ENCODE data around the gene SNAPIN.

SNAPIN gene

GRCh38 chr1:153627715-153628626 lies 30.5 kb upstream of the SNAPIN start, which contains the start of gene S100A1:
TSS of gene S100A1 (plus strand) at chr1:153628434. CDS start at chr1:153630522, 2,088 bp downstream.
- H2BK120ac ChIP-seq (ENCODE audit: insufficient read depth, low read length, poor library complexity) = peak within 1 kb of the TSS; percentile 94
- H3K4me1 ChIP-seq (ENCODE audit: control insufficient read depth in 1 of 2, insufficient read depth in 2 of 2, low read length in 2 of 2) = peaks cover 25 to 27% of the 10 kb centered on the region in 2 experiments
- peak within 1 kb of the TSS; percentile 28 for H3K18ac ChIP-seq (ENCODE audit: low read length)
- DNase-seq = no peak
- H3K9ac ChIP-seq (ENCODE audit: low read length) = no peak within 1 kb of the TSS
- H2BK5ac ChIP-seq (ENCODE audit: low read depth, low read length, poor library complexity) = peak within 1 kb of the TSS; percentile 93
- H4K91ac ChIP-seq (ENCODE audit: low read depth, low read length) = peak within 1 kb of the TSS; percentile 92
- H3K4ac ChIP-seq (ENCODE audit: low read depth, low read length) = no peak within 1 kb of the TSS
- H2AFZ ChIP-seq (ENCODE audit: insufficient read depth, low read length, poor library complexity) = peak within 1 kb of the TSS; percentile 20
- H3K4me2 ChIP-seq (ENCODE audit: low read length) = peak within 1 kb of the TSS; percentile 76
- H3K9me3 ChIP-seq (ENCODE audit: insufficient read depth, low read depth, low read length) = no peaks in the 10 kb centered on the region
- H3K27ac ChIP-seq (ENCODE audit: low read depth, low read length) = peak within 1 kb of the TSS; percentile 94
- H3K23ac ChIP-seq (ENCODE audit: low read length) = no peak within 1 kb of the TSS
- H2BK12ac ChIP-seq (ENCODE audit: low read length) = peak within 1 kb of the TSS; percentile 46
- peaks cover 11% of the 10 kb centered on the region for H3K79me2 ChIP-seq (ENCODE audit: control insufficient read depth, insufficient read depth, low read length, poor library complexity)
- peaks cover 19% of the 10 kb centered on the region for H3K79me1 ChIP-seq (ENCODE audit: low read length)
- peaks cover 5 to 14% of the 10 kb centered on the region in 2 experiments for H3K36me3 ChIP-seq (ENCODE audit: control insufficient read depth in 1 of 2, insufficient read depth in 2 of 2, low read length in 2 of 2)
- WGBS (ENCODE audit: extremely low coverage, insufficient coverage, insufficient read length) = no CpG with 5 or more reads among the region's 10 CpGs
- peak within 1 kb of the TSS; percentile 73 for H4K8ac ChIP-seq (ENCODE audit: low read depth, low read length)
- H3K14ac ChIP-seq (ENCODE audit: low read length) = peak within 1 kb of the TSS; percentile 17
- H3K4me3 ChIP-seq (ENCODE audit: low read depth, low read length) = peak within 1 kb of the TSS; percentile 69
- H4K12ac ChIP-seq (ENCODE audit: low read depth, low read length) = peak within 1 kb of the TSS; percentile 66
- H2AK5ac ChIP-seq (ENCODE audit: low read length) = peak within 1 kb of the TSS; percentile 49
- H3K27me3 ChIP-seq (ENCODE audit: insufficient read depth, low read length) = no peaks in the 10 kb centered on the region

- Histone ChIP-seq H3K4me3 (ENCODE audit: low read depth, low read length) (no peak overlapping the region), H2BK12ac (ENCODE audit: low read length) (peak overlapping the region; percentile 43), H3K9ac (ENCODE audit: low read length) (no peak overlapping the region), H3K79me1 (ENCODE audit: low read length) (peaks cover 19% of the 10 kb centered on the region), H3K27ac (ENCODE audit: low read depth, low read length) (no peak overlapping the region), H2BK5ac (ENCODE audit: low read depth, low read length, poor library complexity) (no peak overlapping the region), H3K4ac (ENCODE audit: low read depth, low read length) (no peak overlapping the region), H3K79me2 (ENCODE audit: control insufficient read depth, insufficient read depth, low read length, poor library complexity) (peaks cover 11% of the 10 kb centered on the region), H3K36me3 (ENCODE audit: control insufficient read depth in 1 of 2, insufficient read depth in 2 of 2, low read length in 2 of 2) (peaks cover 3 to 11% of the 10 kb centered on the region in 2 experiments), H3K27me3 (ENCODE audit: insufficient read depth, low read length) (no peaks in the 10 kb centered on the region), H3K4me1 (ENCODE audit: control insufficient read depth in 1 of 2, insufficient read depth in 2 of 2, low read length in 2 of 2) (peaks cover 25 to 27% of the 10 kb centered on the region in 2 experiments), H3K4me2 (ENCODE audit: low read length) (no peak overlapping the region), H4K12ac (ENCODE audit: low read depth, low read length) (no peak overlapping the region), H3K23ac (ENCODE audit: low read length) (no peak overlapping the region), H4K91ac (ENCODE audit: low read depth, low read length) (peak overlapping the region; percentile 62), H3K14ac (ENCODE audit: low read length) (no peak overlapping the region), H2AFZ (ENCODE audit: insufficient read depth, low read length, poor library complexity) (no peak overlapping the region), H2BK120ac (ENCODE audit: insufficient read depth, low read length, poor library complexity) (peak overlapping the region; percentile 4), H2AK5ac (ENCODE audit: low read length) (peak overlapping the region; percentile 49), H4K8ac (ENCODE audit: low read depth, low read length) (no peak overlapping the region), H3K9me3 (ENCODE audit: insufficient read depth, low read depth, low read length) (peaks cover 4% of the 10 kb centered on the region), H3K18ac (ENCODE audit: low read length) (no peak overlapping the region)
- WGBS (ENCODE audit: extremely low coverage, insufficient coverage, insufficient read length) = no CpG with 5 or more reads among the region's 6 CpGs
- DNase-seq = no peak
These were observed 29.7 kb upstream of the SNAPIN start for GRCh38 chr1:153628638-153629342.

GRCh38 chr1:153629343-153629665 lies 29.2 kb upstream of the SNAPIN start:
- no peak for DNase-seq
- Histone ChIP-seq H4K91ac (ENCODE audit: low read depth, low read length) (peak overlapping the region; percentile 11), H3K23ac (ENCODE audit: low read length) (no peak overlapping the region), H2AK5ac (ENCODE audit: low read length) (peak overlapping the region; percentile 49), H2BK5ac (ENCODE audit: low read depth, low read length, poor library complexity) (no peak overlapping the region), H3K27ac (ENCODE audit: low read depth, low read length) (no peak overlapping the region), H3K14ac (ENCODE audit: low read length) (no peak overlapping the region), H3K18ac (ENCODE audit: low read length) (no peak overlapping the region), H3K4ac (ENCODE audit: low read depth, low read length) (no peak overlapping the region), H3K79me1 (ENCODE audit: low read length) (peaks cover 23% of the 10 kb centered on the region), H3K4me1 (ENCODE audit: control insufficient read depth in 1 of 2, insufficient read depth in 2 of 2, low read length in 2 of 2) (peaks cover 25 to 27% of the 10 kb centered on the region in 2 experiments), H3K9me3 (ENCODE audit: insufficient read depth, low read depth, low read length) (peaks cover 4% of the 10 kb centered on the region), H3K9ac (ENCODE audit: low read length) (no peak overlapping the region), H2BK120ac (ENCODE audit: insufficient read depth, low read length, poor library complexity) (no peak overlapping the region), H4K12ac (ENCODE audit: low read depth, low read length) (no peak overlapping the region), H3K4me3 (ENCODE audit: low read depth, low read length) (no peak overlapping the region), H3K79me2 (ENCODE audit: control insufficient read depth, insufficient read depth, low read length, poor library complexity) (peaks cover 14% of the 10 kb centered on the region), H3K36me3 (ENCODE audit: control insufficient read depth in 1 of 2, insufficient read depth in 2 of 2, low read length in 2 of 2) (peaks cover 3 to 9% of the 10 kb centered on the region in 2 experiments), H2AFZ (ENCODE audit: insufficient read depth, low read length, poor library complexity) (no peak overlapping the region), H4K8ac (ENCODE audit: low read depth, low read length) (no peak overlapping the region), H3K27me3 (ENCODE audit: insufficient read depth, low read length) (no peaks in the 10 kb centered on the region), H3K4me2 (ENCODE audit: low read length) (no peak overlapping the region), H2BK12ac (ENCODE audit: low read length) (no peak overlapping the region)
- WGBS (ENCODE audit: extremely low coverage, insufficient coverage, insufficient read length) = no CpG with 5 or more reads among the region's 5 CpGs

GRCh38 chr1:153629971-153630370 lies 28.5 kb upstream of the SNAPIN start:
- no peak overlapping the region for H3K18ac ChIP-seq (ENCODE audit: low read length)
- no CpG with 5 or more reads among the region's 1 CpG for WGBS (ENCODE audit: extremely low coverage, insufficient coverage, insufficient read length)
- no peak overlapping the region for H3K14ac ChIP-seq (ENCODE audit: low read length)
- H4K12ac ChIP-seq (ENCODE audit: low read depth, low read length) = no peak overlapping the region
- H3K79me1 ChIP-seq (ENCODE audit: low read length) = peaks cover 23% of the 10 kb centered on the region
- peak overlapping the region; percentile 16 for H3K4me3 ChIP-seq (ENCODE audit: low read depth, low read length)
- H3K36me3 ChIP-seq (ENCODE audit: control insufficient read depth in 1 of 2, insufficient read depth in 2 of 2, low read length in 2 of 2) = peaks cover 3 to 7% of the 10 kb centered on the region in 2 experiments
- H3K4me1 ChIP-seq (ENCODE audit: control insufficient read depth in 1 of 2, insufficient read depth in 2 of 2, low read length in 2 of 2) = peaks cover 24 to 25% of the 10 kb centered on the region in 2 experiments
- no peak overlapping the region for H3K9ac ChIP-seq (ENCODE audit: low read length)
- H4K8ac ChIP-seq (ENCODE audit: low read depth, low read length) = no peak overlapping the region
- no peak overlapping the region for H2BK120ac ChIP-seq (ENCODE audit: insufficient read depth, low read length, poor library complexity)
- DNase-seq = no peak
- H3K27ac ChIP-seq (ENCODE audit: low read depth, low read length) = no peak overlapping the region
- no peak overlapping the region for H2BK5ac ChIP-seq (ENCODE audit: low read depth, low read length, poor library complexity)
- peaks cover 15% of the 10 kb centered on the region for H3K79me2 ChIP-seq (ENCODE audit: control insufficient read depth, insufficient read depth, low read length, poor library complexity)
- H3K4ac ChIP-seq (ENCODE audit: low read depth, low read length) = no peak overlapping the region
- peak overlapping the region; percentile 45 for H4K91ac ChIP-seq (ENCODE audit: low read depth, low read length)
- peak overlapping the region; percentile 9 for H2BK12ac ChIP-seq (ENCODE audit: low read length)
- H2AK5ac ChIP-seq (ENCODE audit: low read length) = peak overlapping the region; percentile 60
- H3K27me3 ChIP-seq (ENCODE audit: insufficient read depth, low read length) = no peaks in the 10 kb centered on the region
- H3K23ac ChIP-seq (ENCODE audit: low read length) = no peak overlapping the region
- no peak overlapping the region for H2AFZ ChIP-seq (ENCODE audit: insufficient read depth, low read length, poor library complexity)
- H3K4me2 ChIP-seq (ENCODE audit: low read length) = no peak overlapping the region
- peaks cover 4% of the 10 kb centered on the region for H3K9me3 ChIP-seq (ENCODE audit: insufficient read depth, low read depth, low read length)

Measured in trophoblast cell (in vitro differentiated cells and primary cell).